K562 (cell line): ENCODE data around the gene TMEM11. TPM values are rescaled to one million over a fixed set of nuclear protein-coding genes. Genes with fewer than 3 reads are reported as not detected.

Experiments used
- BCL6 ChIP-seq: fragments of 250-450 bp; sonication (Bioruptor Pico); IDR thresholded peaks from 2 replicates; pipeline ENCODE4 v1.4.0; 2020
- BRD4 ChIP-seq: fragments of 200-600 bp; sonication (generic); IDR thresholded peaks from 2 replicates; pipeline ENCODE4 v1.6.1; 2017; ENCODE audit warnings: inconsistent platforms
- BRF2 ChIP-seq: IDR thresholded peaks from 3 replicates; pipeline ENCODE4 v1.6.1; 2011; ENCODE audit warnings: borderline replicate concordance, mild to moderate bottlenecking; ENCODE audit not compliant: insufficient read length, insufficient read depth
- CEBPG ChIP-seq, 3 experiments: fragments of 200-800 bp in 1 of 3; sonication (Bioruptor generic) in 1 of 3; sonication (generic) in 1 of 3; formaldehyde crosslinking in 1 of 3; IDR thresholded peaks in 2 of 3; conservative IDR thresholded peaks in 1 of 3; 2 replicates each; pipeline versions ENCODE4 v1.6.1 to v1.8.0; 2016 to 2022; ENCODE audit warnings: missing compliant biosample characterization in 2 of 3, missing genetic modification characterization in 2 of 3, mild to moderate bottlenecking in 1 of 3, missing genetic modification reagents in 1 of 3
- E2F3 ChIP-seq: fragments of 250-450 bp; sonication (Bioruptor Pico); IDR thresholded peaks from 2 replicates; pipeline ENCODE4 v1.4.0; 2020; ENCODE audit warnings: mild to moderate bottlenecking
- EHMT2 ChIP-seq: fragments of 450-650 bp; IDR thresholded peaks from 2 replicates; pipeline ENCODE4 v1.6.1; 2018; ENCODE audit warnings: antibody characterized with exemption
- EZH2 ChIP-seq: IDR thresholded peaks from 2 replicates; pipeline ENCODE4 v1.6.1; 2012; ENCODE audit warnings: low read depth, mild to moderate bottlenecking, inconsistent platforms, low read length, borderline replicate concordance
- HCFC1 ChIP-seq: IDR thresholded peaks from 2 replicates; pipeline ENCODE4 v1.6.1; 2012; ENCODE audit warnings: low read depth, low read length, improper control_type of control experiment
- HOXB6 ChIP-seq: fragments of 250-450 bp; sonication (Bioruptor Pico); IDR thresholded peaks from 2 replicates; pipeline ENCODE4 v1.5.1; 2022; ENCODE audit warnings: mild to moderate bottlenecking, borderline replicate concordance
- MYNN ChIP-seq, 2 experiments: sonication (generic); formaldehyde crosslinking in 1 of 2; IDR thresholded peaks; 2 replicates each; pipeline versions ENCODE4 v1.5.0 to v1.6.1; 2016 to 2020; ENCODE audit warnings: antibody characterized with exemption in 1 of 2, missing genetic modification reagents in 1 of 2
- NCOA6 ChIP-seq: fragments of 450-650 bp; IDR thresholded peaks from 2 replicates; pipeline ENCODE4 v1.6.1; 2017; ENCODE audit warnings: mild to moderate bottlenecking
- PURB ChIP-seq: sonication (generic); formaldehyde crosslinking; IDR thresholded peaks from 2 replicates; pipeline ENCODE4 v1.9.0; 2021; ENCODE audit warnings: low read depth, mild to moderate bottlenecking, missing genetic modification reagents
- RAD51 ChIP-seq: fragments of 450-650 bp; IDR thresholded peaks from 2 replicates; pipeline ENCODE4 v1.7.1; 2016; ENCODE audit warnings: low read depth, mild to moderate bottlenecking, borderline replicate concordance
- SIX5 ChIP-seq, 2 experiments: IDR thresholded peaks; 2 replicates each; pipeline ENCODE4 v1.6.1; 2011; ENCODE audit warnings: low read length in 2 of 2, borderline replicate concordance in 1 of 2, low read depth in 1 of 2, mild to moderate bottlenecking in 1 of 2, moderate library complexity in 1 of 2; ENCODE audit not compliant: insufficient read depth in 1 of 2
- STAG1 ChIP-seq: sonication (generic); formaldehyde crosslinking; IDR thresholded peaks from 2 replicates; pipeline ENCODE4 v1.5.0; 2020; ENCODE audit warnings: missing genetic modification reagents, borderline replicate concordance
- THRAP3 ChIP-seq: fragments of 450-650 bp; IDR thresholded peaks from 2 replicates; pipeline ENCODE4 v1.6.1; 2016; ENCODE audit warnings: mild to moderate bottlenecking, inconsistent platforms, borderline replicate concordance
- WHSC1 ChIP-seq: IDR thresholded peaks from one replicate; pipeline ENCODE4 v1.6.1; 2012; ENCODE audit warnings: low read length, control low read depth, inconsistent platforms
- ZBTB5 ChIP-seq: fragments of 450-650 bp; IDR thresholded peaks from 2 replicates; pipeline ENCODE4 v1.6.1; 2017; ENCODE audit warnings: antibody characterized with exemption
- ZNF175 ChIP-seq: fragments of 200-800 bp; sonication (Bioruptor generic); IDR thresholded peaks from 2 replicates; pipeline ENCODE4 v1.6.1; 2016; ENCODE audit warnings: low read depth, mild to moderate bottlenecking, missing genetic modification characterization, missing compliant biosample characterization
- ZNF232 ChIP-seq: sonication (generic); formaldehyde crosslinking; IDR thresholded peaks from 2 replicates; pipeline ENCODE4 v1.8.0; 2022; ENCODE audit warnings: mild to moderate bottlenecking, missing genetic modification reagents
- ZNF431 ChIP-seq: sonication (generic); formaldehyde crosslinking; IDR thresholded peaks from 2 replicates; pipeline ENCODE4 v1.8.0; 2022; ENCODE audit warnings: mild to moderate bottlenecking, missing genetic modification reagents
- ZNF551 ChIP-seq: fragments of 250-450 bp; sonication (Bioruptor Pico); IDR thresholded peaks from 2 replicates; pipeline ENCODE4 v1.5.0; 2021; ENCODE audit warnings: mild to moderate bottlenecking, moderate library complexity
- ZNF780A ChIP-seq: fragments of 250-450 bp; sonication (Bioruptor Pico); IDR thresholded peaks from 2 replicates; pipeline ENCODE4 v1.5.0; 2021; ENCODE audit warnings: mild to moderate bottlenecking
- polyA plus RNA-seq, 8 experiments: library from polyadenylated mRNA; depleted of rRNA in 4 of 8; stranded (reverse) in 5 of 8; unstranded in 3 of 8; fragments of >200 nt; fragmentation: Nextera tagmentation in 2 of 8; fragmentation: Illumina TruSeq in 1 of 8; extraction: Ambion mirVana in 2 of 8; extraction: Trizol in 1 of 8; gene quantifications; 2 replicates each; pipeline versions ENCODE4 v1.2.1 to v1.2.3, GENCODE V29; 2011 to 2014; ENCODE audit warnings: inconsistent platforms in 1 of 8, missing spikeins in 1 of 8
- total RNA-seq, 7 experiments: library from RNA; depleted of rRNA in 6 of 7; stranded (reverse); fragments of >200 nt in 6 of 7; fragmentation: Illumina TruSeq in 2 of 7; extraction: Trizol in 2 of 7; gene quantifications; 2 replicates each; pipeline versions ENCODE4 v1.2.1 to v1.2.3, GENCODE V29; 2011 to 2021; ENCODE audit warnings: low replicate concordance in 1 of 7
- TF ChIP-seq, protein P1 (sequence below): sonication (generic); formaldehyde crosslinking; IDR thresholded peaks from 2 replicates; pipeline ENCODE4 v1.9.0; 2022; ENCODE audit warnings: mild to moderate bottlenecking, missing genetic modification reagents

Gene TMEM11
- total and polyA plus RNA-seq, 9 of the 15 experiments (the other 6 are each of a cell fraction or from before 2014, with no cell fraction given) = 12.0 to 40.7 (median 30.0) TPM

GRCh38 chr17:21214015-21214776, at the start of gene TMEM11 (continued):
- no peak for TF ChIP-seq EZH2
- TF ChIP-seq E2F3 = no peak
- peak; percentile 82; the same call in 1 of the 2 replicates for TF ChIP-seq BCL6 (CRISPR knock-in tag)
- TF ChIP-seq ZNF551 = no peak
- no peak for TF ChIP-seq BRD4
- TF ChIP-seq THRAP3 = no peak
- TF ChIP-seq EHMT2 = no peak
- TF ChIP-seq ZNF431 = no peak
- TF ChIP-seq ZNF780A (CRISPR knock-in tag) = no peak
- TF ChIP-seq CEBPG (CRISPR knock-in tag; IDR thresholded peaks at IDR 0.05) = no peak
- TF ChIP-seq CEBPG (tag; conservative IDR thresholded peaks at IDR 0.05 in 1 of 2, IDR thresholded peaks at IDR 0.05 in 1 of 2) = no peak
- no peak for TF ChIP-seq ZNF232 (CRISPR knock-in tag)
- no peak for TF ChIP-seq PURB (CRISPR knock-in tag)
- TF ChIP-seq HOXB6 (CRISPR knock-in tag) = no peak
- TF ChIP-seq, protein P1, sequence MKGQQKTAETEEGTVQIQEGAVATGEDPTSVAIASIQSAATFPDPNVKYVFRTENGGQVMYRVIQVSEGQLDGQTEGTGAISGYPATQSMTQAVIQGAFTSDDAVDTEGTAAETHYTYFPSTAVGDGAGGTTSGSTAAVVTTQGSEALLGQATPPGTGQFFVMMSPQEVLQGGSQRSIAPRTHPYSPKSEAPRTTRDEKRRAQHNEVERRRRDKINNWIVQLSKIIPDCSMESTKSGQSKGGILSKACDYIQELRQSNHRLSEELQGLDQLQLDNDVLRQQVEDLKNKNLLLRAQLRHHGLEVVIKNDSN (CRISPR knock-in tag) = no peak
- no peak for TF ChIP-seq ZBTB5
- no peak for TF ChIP-seq BRF2
- 0 out of 2 replicates have a peak, but pooled peaks have one; percentile 23 for TF ChIP-seq MYNN (IDR thresholded peaks at IDR 0.05)
- TF ChIP-seq MYNN (CRISPR knock-in tag; IDR thresholded peaks at IDR 0.05) = no peak
- peak; percentile 90 for TF ChIP-seq ZNF175 (CRISPR knock-in tag)
- TF ChIP-seq WHSC1 = no peak
- TF ChIP-seq STAG1 (CRISPR knock-in tag) = no peak
- peak; percentile 90 to 93 for TF ChIP-seq SIX5 (IDR thresholded peaks at IDR 0.05; ENCODE audit: borderline replicate concordance in 1 of 2, insufficient read depth in 1 of 2, low read depth in 1 of 2, low read length in 2 of 2)
- no peak for TF ChIP-seq NCOA6
- peak; percentile 95 for TF ChIP-seq HCFC1
- no peak for TF ChIP-seq RAD51
